SK-N-MC (cell line): ENCODE data around the gene CNOT6.

Experiments used
- EZH2 ChIP-seq: fragments of 200-600 bp; sonication (generic); IDR thresholded peaks from one replicate; pipeline ENCODE4 v1.6.1; 2017; ENCODE audit warnings: antibody characterized with exemption
- POLR2AphosphoS5 ChIP-seq: IDR thresholded peaks from 2 replicates; pipeline ENCODE4 v1.6.1; 2012; ENCODE audit warnings: mild to moderate bottlenecking, low read depth, low read length, borderline replicate concordance

- TF ChIP-seq EZH2 (no peak), POLR2AphosphoS5 (no peak)
Measured at GRCh38 chr5:180498378-180498777, 4.2 kb downstream of the CNOT6 start.
